ENCODE data around the gene RAB44.

GRCh38 chr6:36701401-36701991 is 3.9 kb downstream of the RAB44 start:
- TF ChIP-seq CTCF (IDR thresholded peaks at IDR 0.05), result no peak
- TF ChIP-seq POLR2A (IDR thresholded peaks at IDR 0.05), result no peak

All from tibial nerve (tissue), 3 donors.